ENCODE data around the gene GNAI1. TPM values are rescaled to one million over a fixed set of nuclear protein-coding genes. Genes with fewer than 3 reads are reported as not detected.

GNAI1 gene
- total RNA-seq, 2 experiments from 2014 or later, result not detected

DNA sequence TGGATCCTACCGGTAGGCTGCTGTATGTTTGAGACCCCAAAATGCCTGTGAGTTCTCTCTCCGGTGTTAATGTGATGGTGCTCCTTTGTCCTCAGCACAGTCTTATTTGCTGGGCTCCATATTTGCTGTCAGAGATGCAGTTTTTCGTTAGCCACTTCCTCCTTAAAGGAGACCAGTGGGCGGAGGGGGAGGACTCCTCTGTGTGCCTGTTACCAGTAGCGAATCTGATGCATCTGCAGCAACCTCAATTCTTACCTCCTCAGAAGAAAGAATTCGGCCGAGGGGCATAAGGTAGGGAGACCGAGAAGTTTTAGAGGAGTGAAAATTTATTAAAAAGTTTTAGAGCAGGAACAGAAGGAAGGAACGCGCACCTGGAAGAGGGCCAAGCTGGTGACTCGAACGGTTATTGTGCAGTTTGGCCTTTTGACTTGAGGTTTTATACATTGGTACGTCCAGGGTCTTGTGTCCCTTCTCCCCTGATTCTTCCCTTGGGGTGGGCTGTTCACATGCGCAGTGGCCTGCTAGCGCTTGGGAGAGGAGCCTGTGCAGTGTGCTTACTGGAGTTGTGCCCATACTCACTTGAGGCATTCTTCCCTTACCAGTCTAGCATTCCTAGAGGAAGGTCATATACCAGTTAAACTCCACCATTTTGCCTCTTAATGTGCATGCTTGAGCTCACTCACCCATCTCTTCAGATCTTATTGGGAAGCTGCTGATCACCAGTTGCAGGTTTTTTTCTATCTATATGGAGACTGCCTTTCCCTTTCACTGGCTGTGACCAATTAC is 49.5 kb downstream of the GNAI1 start:
- intact Hi-C loops (cut with micrococcal nuclease; ENCODE audit: unreplicated experiment), result no loop called here
- CTCF ChIA-PET (ENCODE audit: unreplicated experiment), result no interaction called here
- H3K9me2 ChIP-seq (ENCODE audit: insufficient read depth, low read length), result no peaks in the 10 kb centered on the region
- no peak overlapping the region for H3K4me2 ChIP-seq (ENCODE audit: low read length)
- H3K4me1 ChIP-seq (ENCODE audit: insufficient read depth, low read length, poor library complexity, severe bottlenecking), result no peaks in the 10 kb centered on the region
- no peaks in the 10 kb centered on the region for H3K9me3 ChIP-seq (ENCODE audit: low read length)
- H4K20me1 ChIP-seq (ENCODE audit: insufficient read depth, low read length), result no peaks in the 10 kb centered on the region
- H2AFZ ChIP-seq (ENCODE audit: low read length), result no peak overlapping the region
- H3K36me3 ChIP-seq (ENCODE audit: insufficient read depth, low read length), result no peaks in the 10 kb centered on the region
- POLR2A ChIA-PET, result no interaction called here
- no peak overlapping the region for H3K4me3 ChIP-seq (ENCODE audit: low read depth, low read length, poor library complexity, severe bottlenecking)
- DNase-seq (ENCODE audit: low spot score), result no peak
- H3K27ac ChIP-seq (ENCODE audit: low read depth, low read length, poor library complexity, severe bottlenecking), result no peak overlapping the region
- BruUV-seq (replicated peaks), result no TSS peak
- TF ChIP-seq, protein P1, sequence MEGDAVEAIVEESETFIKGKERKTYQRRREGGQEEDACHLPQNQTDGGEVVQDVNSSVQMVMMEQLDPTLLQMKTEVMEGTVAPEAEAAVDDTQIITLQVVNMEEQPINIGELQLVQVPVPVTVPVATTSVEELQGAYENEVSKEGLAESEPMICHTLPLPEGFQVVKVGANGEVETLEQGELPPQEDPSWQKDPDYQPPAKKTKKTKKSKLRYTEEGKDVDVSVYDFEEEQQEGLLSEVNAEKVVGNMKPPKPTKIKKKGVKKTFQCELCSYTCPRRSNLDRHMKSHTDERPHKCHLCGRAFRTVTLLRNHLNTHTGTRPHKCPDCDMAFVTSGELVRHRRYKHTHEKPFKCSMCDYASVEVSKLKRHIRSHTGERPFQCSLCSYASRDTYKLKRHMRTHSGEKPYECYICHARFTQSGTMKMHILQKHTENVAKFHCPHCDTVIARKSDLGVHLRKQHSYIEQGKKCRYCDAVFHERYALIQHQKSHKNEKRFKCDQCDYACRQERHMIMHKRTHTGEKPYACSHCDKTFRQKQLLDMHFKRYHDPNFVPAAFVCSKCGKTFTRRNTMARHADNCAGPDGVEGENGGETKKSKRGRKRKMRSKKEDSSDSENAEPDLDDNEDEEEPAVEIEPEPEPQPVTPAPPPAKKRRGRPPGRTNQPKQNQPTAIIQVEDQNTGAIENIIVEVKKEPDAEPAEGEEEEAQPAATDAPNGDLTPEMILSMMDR (conservative IDR thresholded peaks at IDR 0.05; ENCODE audit: low read length), result no peak
- H3K79me2 ChIP-seq (ENCODE audit: insufficient read depth, low read depth, low read length), result no peaks in the 10 kb centered on the region

DNA sequence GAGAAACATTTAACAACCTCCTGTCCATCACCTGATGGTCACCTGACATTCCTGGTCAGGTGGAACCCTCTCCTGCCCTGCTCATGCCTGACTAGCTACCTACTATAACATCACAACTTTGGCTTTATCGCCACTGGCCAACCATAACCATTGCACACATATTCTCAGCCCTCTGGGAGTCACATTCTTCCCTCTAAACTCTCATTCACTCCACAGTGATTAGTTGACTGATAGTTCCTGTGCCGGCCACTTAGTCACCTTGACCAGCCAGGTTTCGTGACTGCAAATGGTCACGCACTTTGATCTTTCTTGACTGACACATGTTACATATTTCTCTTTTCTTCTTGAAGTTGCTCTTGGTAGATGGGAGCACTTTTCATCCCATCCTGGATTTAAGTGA is 50.1 kb downstream of the GNAI1 start:
- TF ChIP-seq, protein P1 (conservative IDR thresholded peaks at IDR 0.05; ENCODE audit: low read length), result no peak
- no peak for TF ChIP-seq EZH2phosphoT487 (IDR thresholded peaks at IDR 0.05; ENCODE audit: borderline replicate concordance, low read depth, low read length)
- H3K4me3 ChIP-seq (ENCODE audit: low read depth, low read length, poor library complexity, severe bottlenecking), result no peak overlapping the region
- BruUV-seq (replicated peaks), result no TSS peak
- POLR2A ChIA-PET, result no interaction called here
- H3K27ac ChIP-seq (ENCODE audit: low read depth, low read length, poor library complexity, severe bottlenecking), result no peak overlapping the region
- H3K9me3 ChIP-seq (ENCODE audit: low read length), result no peaks in the 10 kb centered on the region
- H4K20me1 ChIP-seq (ENCODE audit: insufficient read depth, low read length), result no peaks in the 10 kb centered on the region
- H3K36me3 ChIP-seq (ENCODE audit: insufficient read depth, low read length), result no peaks in the 10 kb centered on the region
- CTCF ChIA-PET (ENCODE audit: unreplicated experiment), result no interaction called here
- no peak overlapping the region for H3K4me2 ChIP-seq (ENCODE audit: low read length)
- H3K9me2 ChIP-seq (ENCODE audit: insufficient read depth, low read length), result no peaks in the 10 kb centered on the region
- intact Hi-C loops (cut with micrococcal nuclease; ENCODE audit: unreplicated experiment), result no loop called here
- no peaks in the 10 kb centered on the region for H3K79me2 ChIP-seq (ENCODE audit: insufficient read depth, low read depth, low read length)
- no peaks in the 10 kb centered on the region for H3K4me1 ChIP-seq (ENCODE audit: insufficient read depth, low read length, poor library complexity, severe bottlenecking)
- no peak overlapping the region for H2AFZ ChIP-seq (ENCODE audit: low read length)
- no peak for DNase-seq (ENCODE audit: low spot score)

DNA sequence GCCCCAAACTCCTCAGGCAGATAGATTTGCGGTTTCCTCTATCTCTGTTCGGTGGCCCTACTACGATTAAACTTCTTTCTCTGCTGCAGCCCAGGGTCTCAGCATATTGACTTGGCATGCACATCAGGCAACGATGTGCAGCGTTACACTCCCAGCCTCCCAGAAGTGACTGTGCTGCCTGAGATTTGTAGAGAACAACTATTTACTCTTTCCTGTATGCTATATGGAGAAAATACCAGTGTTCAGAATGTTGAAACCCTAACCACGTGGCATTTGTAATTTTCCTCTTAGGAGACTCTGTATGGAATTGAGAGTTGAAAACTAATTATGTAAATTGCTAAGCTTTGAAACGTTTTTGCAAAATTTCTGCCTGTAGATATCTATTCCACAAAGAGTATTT is 50.9 kb downstream of the GNAI1 start:
- H3K9me2 ChIP-seq (ENCODE audit: insufficient read depth, low read length), result no peaks in the 10 kb centered on the region
- no peaks in the 10 kb centered on the region for H3K4me1 ChIP-seq (ENCODE audit: insufficient read depth, low read length, poor library complexity, severe bottlenecking)
- no peak overlapping the region for H2AFZ ChIP-seq (ENCODE audit: low read length)
- no peak overlapping the region for H3K27ac ChIP-seq (ENCODE audit: low read depth, low read length, poor library complexity, severe bottlenecking)
- CTCF ChIA-PET (ENCODE audit: unreplicated experiment), result no interaction called here
- no peak overlapping the region for H3K4me3 ChIP-seq (ENCODE audit: low read depth, low read length, poor library complexity, severe bottlenecking)
- BruUV-seq (replicated peaks), result no TSS peak
- H3K4me2 ChIP-seq (ENCODE audit: low read length), result no peak overlapping the region
- POLR2A ChIA-PET, result interaction anchor here (0.6 kb wide), 1 partner anchor 10 kb away, joined by 4 read pairs; no protein-coding TSS in a partner anchor
- no peaks in the 10 kb centered on the region for H3K9me3 ChIP-seq (ENCODE audit: low read length)
- no peaks in the 10 kb centered on the region for H4K20me1 ChIP-seq (ENCODE audit: insufficient read depth, low read length)
- H3K79me2 ChIP-seq (ENCODE audit: insufficient read depth, low read depth, low read length), result no peaks in the 10 kb centered on the region
- TF ChIP-seq, protein P1 (conservative IDR thresholded peaks at IDR 0.05; ENCODE audit: low read length), result no peak
- no peak for TF ChIP-seq EZH2phosphoT487 (IDR thresholded peaks at IDR 0.05; ENCODE audit: borderline replicate concordance, low read depth, low read length)
- intact Hi-C loops (cut with micrococcal nuclease; ENCODE audit: unreplicated experiment), result no loop called here
- H3K36me3 ChIP-seq (ENCODE audit: insufficient read depth, low read length), result no peaks in the 10 kb centered on the region
- no peak for DNase-seq (ENCODE audit: low spot score)

Measured in OCI-LY7 (cell line).